Chondrocyte (in vitro differentiated cells): ENCODE data around the gene NT5DC1. TPM values are rescaled to one million over a fixed set of nuclear protein-coding genes. Genes with fewer than 3 reads are reported as not detected.
A peak's percentile ranks its signal among the peaks of the same experiment; 100 is the strongest.

Source experiments
- DNase-seq: peaks from one replicate; pipeline ENCODE4 v3.0.0; 2021; ENCODE audit warnings: mixed read lengths, low spot score
- H3K27ac Mint-ChIP-seq: one replicate; pipeline ENCODE4 v1.8.0; 2021; ENCODE audit warnings: mild to moderate bottlenecking, moderate library complexity, mixed read lengths; ENCODE audit not compliant: unreplicated experiment
- H3K27me3 Mint-ChIP-seq: 2 replicates; pipeline ENCODE4 v1.8.0; 2021; ENCODE audit warnings: low read depth, mixed read lengths
- H3K36me3 Mint-ChIP-seq: 2 replicates; pipeline ENCODE4 v1.8.0; 2021; ENCODE audit warnings: low read depth, mixed read lengths
- H3K4me1 Mint-ChIP-seq: 2 replicates; pipeline ENCODE4 v1.8.0; 2021; ENCODE audit warnings: low read depth, mild to moderate bottlenecking, mixed read lengths
- H3K4me3 Mint-ChIP-seq: one replicate; pipeline ENCODE4 v1.8.0; 2021; ENCODE audit warnings: mild to moderate bottlenecking, moderate library complexity, mixed read lengths; ENCODE audit not compliant: unreplicated experiment
- H3K9me3 Mint-ChIP-seq: 2 replicates; pipeline ENCODE4 v1.8.0; 2021; ENCODE audit warnings: low read depth, mixed read lengths
- total RNA-seq: library from RNA; stranded (reverse); gene quantifications from 3 replicates; pipeline ENCODE4 v1.2.1, GENCODE V29; 2021
- TF ChIP-seq, protein P1 (sequence below): fragments of 200-600 bp; sonication (generic); IDR thresholded peaks from 2 replicates; pipeline ENCODE4 v1.5.0; 2021; ENCODE audit warnings: antibody characterized with exemption, mild to moderate bottlenecking, moderate library complexity

The NT5DC1 gene
- total RNA-seq, 1 donor from 2014 or later, result 20.6 TPM

- Mint-ChIP-seq H3K36me3 (no peaks in the 10 kb centered on the region), H3K27me3 (no peaks in the 10 kb centered on the region), H3K4me3 (peak within 1 kb of the TSS; percentile 58), H3K27ac (peak within 1 kb of the TSS; percentile 92), H3K9me3 (no peaks in the 10 kb centered on the region), H3K4me1 (peaks cover 23% of the 10 kb centered on the region)
- TF ChIP-seq, protein P1, sequence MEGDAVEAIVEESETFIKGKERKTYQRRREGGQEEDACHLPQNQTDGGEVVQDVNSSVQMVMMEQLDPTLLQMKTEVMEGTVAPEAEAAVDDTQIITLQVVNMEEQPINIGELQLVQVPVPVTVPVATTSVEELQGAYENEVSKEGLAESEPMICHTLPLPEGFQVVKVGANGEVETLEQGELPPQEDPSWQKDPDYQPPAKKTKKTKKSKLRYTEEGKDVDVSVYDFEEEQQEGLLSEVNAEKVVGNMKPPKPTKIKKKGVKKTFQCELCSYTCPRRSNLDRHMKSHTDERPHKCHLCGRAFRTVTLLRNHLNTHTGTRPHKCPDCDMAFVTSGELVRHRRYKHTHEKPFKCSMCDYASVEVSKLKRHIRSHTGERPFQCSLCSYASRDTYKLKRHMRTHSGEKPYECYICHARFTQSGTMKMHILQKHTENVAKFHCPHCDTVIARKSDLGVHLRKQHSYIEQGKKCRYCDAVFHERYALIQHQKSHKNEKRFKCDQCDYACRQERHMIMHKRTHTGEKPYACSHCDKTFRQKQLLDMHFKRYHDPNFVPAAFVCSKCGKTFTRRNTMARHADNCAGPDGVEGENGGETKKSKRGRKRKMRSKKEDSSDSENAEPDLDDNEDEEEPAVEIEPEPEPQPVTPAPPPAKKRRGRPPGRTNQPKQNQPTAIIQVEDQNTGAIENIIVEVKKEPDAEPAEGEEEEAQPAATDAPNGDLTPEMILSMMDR, result peak; percentile 71
- DNase-seq, result no peak
Observed at GRCh38 chr6:116060572-116061283, 39.9 kb upstream of the NT5DC1 start, which contains the start of gene FRK. Gene FRK, minus strand, starts transcription at chr6:116060891. Its CDS starts 580 bp downstream, at chr6:116060311.

DNA sequence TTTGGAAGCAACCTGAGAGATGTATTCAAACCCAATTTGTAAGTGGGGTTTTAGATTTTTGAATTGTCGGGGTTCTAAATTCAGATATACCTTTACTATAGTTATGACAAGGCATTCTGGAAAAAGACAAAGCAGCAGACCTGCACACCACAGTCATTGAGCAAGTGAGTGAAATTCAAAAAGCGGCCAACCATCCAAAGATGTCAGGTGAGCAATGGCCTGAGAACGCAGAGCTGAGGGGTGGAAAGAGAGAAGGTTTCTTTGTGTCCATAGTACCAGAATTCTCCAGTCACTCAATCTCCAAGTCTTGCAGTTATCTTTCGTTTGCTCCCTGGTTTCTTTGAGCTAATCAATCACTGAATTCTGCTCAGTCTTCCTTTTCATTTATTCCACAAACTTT lies 38.2 kb upstream of the NT5DC1 start:
- Mint-ChIP-seq H3K27ac (no peak overlapping the region), H3K4me3 (no peak overlapping the region), H3K4me1 (peaks cover 23% of the 10 kb centered on the region), H3K27me3 (no peaks in the 10 kb centered on the region), H3K36me3 (no peaks in the 10 kb centered on the region), H3K9me3 (no peaks in the 10 kb centered on the region)
- no peak for DNase-seq
- TF ChIP-seq, protein P1, result no peak

- no peak for DNase-seq
- Mint-ChIP-seq H3K4me3 (no peak overlapping the region), H3K36me3 (no peaks in the 10 kb centered on the region), H3K27me3 (no peaks in the 10 kb centered on the region), H3K27ac (no peak overlapping the region), H3K4me1 (peaks cover 24% of the 10 kb centered on the region), H3K9me3 (no peaks in the 10 kb centered on the region)
- TF ChIP-seq, protein P1, result no peak
Observed at GRCh38 chr6:116064666-116065065, 36.0 kb upstream of the NT5DC1 start.

DNA sequence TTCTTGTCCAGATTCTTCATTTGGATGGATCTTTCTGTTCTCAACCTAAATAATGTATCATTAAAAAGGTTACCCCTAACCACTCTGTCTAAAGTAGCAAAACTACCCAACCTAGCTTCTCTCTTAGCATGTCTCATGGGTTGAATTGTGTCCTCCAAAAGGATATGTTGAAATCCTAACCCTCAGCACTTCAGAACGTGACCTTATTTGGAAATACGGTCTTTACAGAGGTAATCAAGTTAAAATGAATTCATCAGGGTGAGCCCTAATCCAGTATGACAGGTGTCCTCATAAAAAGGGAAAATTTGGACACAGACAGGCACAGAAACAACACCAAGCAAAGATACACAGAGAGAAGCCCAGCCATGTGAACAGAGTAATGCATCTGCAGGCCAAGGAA lies 33.9 kb upstream of the NT5DC1 start:
- Mint-ChIP-seq H3K27ac (no peak overlapping the region), H3K4me1 (peaks cover 23% of the 10 kb centered on the region), H3K9me3 (no peaks in the 10 kb centered on the region), H3K36me3 (no peaks in the 10 kb centered on the region), H3K4me3 (no peak overlapping the region), H3K27me3 (no peaks in the 10 kb centered on the region)
- DNase-seq, result no peak
- TF ChIP-seq, protein P1, result no peak

- Mint-ChIP-seq H3K27ac (peak overlapping the region; percentile 73), H3K9me3 (no peaks in the 10 kb centered on the region), H3K36me3 (no peaks in the 10 kb centered on the region), H3K27me3 (no peaks in the 10 kb centered on the region), H3K4me3 (no peak overlapping the region), H3K4me1 (peaks cover 22% of the 10 kb centered on the region)
- TF ChIP-seq, protein P1, result no peak
- DNase-seq, result no peak
Observed at GRCh38 chr6:116070101-116070500, 30.6 kb upstream of the NT5DC1 start.
